SH-SY5Y (cell line): ENCODE measurements around the gene GJB5.

Source experiments
- GATA2 ChIP-seq: IDR thresholded peaks from 2 replicates; pipeline ENCODE4 v1.6.1; 2011; ENCODE audit warnings: mild to moderate bottlenecking, low read depth, low read length
- GATA3 ChIP-seq: IDR thresholded peaks from 2 replicates; pipeline ENCODE4 v1.6.1; 2011; ENCODE audit warnings: low read depth, mild to moderate bottlenecking, low read length, moderate library complexity

DNA sequence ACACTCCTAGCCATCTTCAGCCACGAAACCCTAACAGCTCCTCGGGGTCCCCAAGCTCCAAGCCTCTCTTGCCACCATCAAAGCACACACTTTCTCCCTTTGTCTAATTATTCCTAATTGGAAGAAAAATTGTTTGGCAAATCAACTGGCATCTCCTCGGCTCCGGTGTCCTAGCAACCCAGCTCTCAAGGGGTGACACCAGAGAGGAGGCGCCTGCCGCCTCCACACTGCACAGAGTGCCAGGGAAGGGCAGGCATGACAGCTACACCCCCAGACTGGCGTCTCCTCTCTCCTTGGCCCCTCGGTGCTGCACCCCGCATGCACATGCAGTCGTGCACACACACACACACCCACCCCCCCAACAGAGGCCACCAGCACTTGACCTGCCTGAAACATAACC, 18.2 kb upstream of the GJB5 start:
- no peak for TF ChIP-seq GATA2
- TF ChIP-seq GATA3, result no peak
